Nephron progenitor cell (in vitro differentiated cells): ENCODE data around the gene SULT2B1.

ENCODE experiments used
- DNase-seq: peaks from one replicate; pipeline ENCODE4 v3.0.0; 2021
- H3K27ac Mint-ChIP-seq: 2 replicates; pipeline ENCODE4 v1.8.0; 2021; ENCODE audit warnings: mild to moderate bottlenecking, moderate library complexity, mixed read lengths
- H3K27me3 Mint-ChIP-seq: 2 replicates; pipeline ENCODE4 v1.8.0; 2021; ENCODE audit warnings: mild to moderate bottlenecking, low read depth, mixed read lengths; ENCODE audit not compliant: poor library complexity
- H3K36me3 Mint-ChIP-seq: 2 replicates; pipeline ENCODE4 v1.8.0; 2021; ENCODE audit warnings: low read depth, mixed read lengths
- H3K4me1 Mint-ChIP-seq: 2 replicates; pipeline ENCODE4 v1.8.0; 2021; ENCODE audit warnings: mixed read lengths
- H3K4me3 Mint-ChIP-seq: 2 replicates; pipeline ENCODE4 v1.8.0; 2021; ENCODE audit warnings: mild to moderate bottlenecking, moderate library complexity, mixed read lengths
- H3K9me3 Mint-ChIP-seq: 2 replicates; pipeline ENCODE4 v1.8.0; 2021; ENCODE audit warnings: mild to moderate bottlenecking, moderate library complexity, mixed read lengths
- TF ChIP-seq, protein P1 (sequence below): fragments of 200-600 bp; sonication (generic); IDR thresholded peaks from 2 replicates; pipeline ENCODE4 v1.5.0; 2021; ENCODE audit warnings: antibody characterized with exemption

The SULT2B1 gene

DNA sequence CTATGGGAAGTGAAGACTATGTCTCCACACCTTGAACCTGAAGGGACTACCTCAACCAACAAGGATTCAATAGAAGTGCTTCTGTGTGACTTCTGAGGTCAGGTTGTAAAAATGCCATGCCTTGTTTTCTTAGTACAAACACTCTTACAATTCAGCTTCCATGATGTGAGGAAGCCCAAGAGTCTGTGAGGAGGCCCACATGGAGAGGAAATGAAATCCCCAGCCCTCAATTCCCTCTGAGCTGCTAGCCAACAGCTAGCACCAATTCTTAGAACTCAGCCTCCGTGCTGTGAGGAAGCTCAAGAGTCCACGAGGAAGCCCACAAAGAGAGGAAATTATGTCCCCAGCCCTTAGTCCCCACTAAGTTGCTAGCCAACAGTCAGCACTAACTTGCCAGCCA, 27.8 kb upstream of the SULT2B1 start:
- Mint-ChIP-seq H3K9me3 (peaks cover 47% of the 10 kb centered on the region), H3K4me1 (no peaks in the 10 kb centered on the region), H3K4me3 (no peak overlapping the region), H3K27ac (no peak overlapping the region), H3K36me3 (no peaks in the 10 kb centered on the region), H3K27me3 (no peaks in the 10 kb centered on the region)
- no peak for DNase-seq
- TF ChIP-seq, protein P1, sequence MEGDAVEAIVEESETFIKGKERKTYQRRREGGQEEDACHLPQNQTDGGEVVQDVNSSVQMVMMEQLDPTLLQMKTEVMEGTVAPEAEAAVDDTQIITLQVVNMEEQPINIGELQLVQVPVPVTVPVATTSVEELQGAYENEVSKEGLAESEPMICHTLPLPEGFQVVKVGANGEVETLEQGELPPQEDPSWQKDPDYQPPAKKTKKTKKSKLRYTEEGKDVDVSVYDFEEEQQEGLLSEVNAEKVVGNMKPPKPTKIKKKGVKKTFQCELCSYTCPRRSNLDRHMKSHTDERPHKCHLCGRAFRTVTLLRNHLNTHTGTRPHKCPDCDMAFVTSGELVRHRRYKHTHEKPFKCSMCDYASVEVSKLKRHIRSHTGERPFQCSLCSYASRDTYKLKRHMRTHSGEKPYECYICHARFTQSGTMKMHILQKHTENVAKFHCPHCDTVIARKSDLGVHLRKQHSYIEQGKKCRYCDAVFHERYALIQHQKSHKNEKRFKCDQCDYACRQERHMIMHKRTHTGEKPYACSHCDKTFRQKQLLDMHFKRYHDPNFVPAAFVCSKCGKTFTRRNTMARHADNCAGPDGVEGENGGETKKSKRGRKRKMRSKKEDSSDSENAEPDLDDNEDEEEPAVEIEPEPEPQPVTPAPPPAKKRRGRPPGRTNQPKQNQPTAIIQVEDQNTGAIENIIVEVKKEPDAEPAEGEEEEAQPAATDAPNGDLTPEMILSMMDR, result no peak

DNA sequence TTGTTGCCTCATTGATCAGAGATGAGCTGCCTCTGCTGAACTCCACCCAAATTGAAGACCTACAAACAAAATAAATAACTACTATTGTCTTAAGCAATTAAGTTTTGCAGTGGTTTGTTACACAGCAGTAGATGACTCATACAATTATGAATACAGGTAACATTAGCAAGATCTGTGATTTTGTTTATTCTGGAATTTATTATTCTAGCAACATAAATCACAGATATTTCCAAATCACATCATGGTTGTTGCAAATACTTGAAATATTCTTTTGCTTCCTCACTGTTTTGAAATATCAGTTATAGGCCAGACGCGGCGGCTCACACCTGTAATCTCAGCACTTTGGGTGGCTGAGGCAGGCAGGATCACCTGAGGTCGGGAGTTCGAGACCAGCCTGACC, 27.2 kb upstream of the SULT2B1 start:
- H3K4me1 Mint-ChIP-seq, result no peaks in the 10 kb centered on the region
- no peaks in the 10 kb centered on the region for H3K27me3 Mint-ChIP-seq
- H3K36me3 Mint-ChIP-seq, result no peaks in the 10 kb centered on the region
- TF ChIP-seq, protein P1, result no peak
- H3K9me3 Mint-ChIP-seq, result peaks cover 52% of the 10 kb centered on the region
- H3K27ac Mint-ChIP-seq, result no peak overlapping the region
- no peak for DNase-seq
- no peak overlapping the region for H3K4me3 Mint-ChIP-seq

DNA sequence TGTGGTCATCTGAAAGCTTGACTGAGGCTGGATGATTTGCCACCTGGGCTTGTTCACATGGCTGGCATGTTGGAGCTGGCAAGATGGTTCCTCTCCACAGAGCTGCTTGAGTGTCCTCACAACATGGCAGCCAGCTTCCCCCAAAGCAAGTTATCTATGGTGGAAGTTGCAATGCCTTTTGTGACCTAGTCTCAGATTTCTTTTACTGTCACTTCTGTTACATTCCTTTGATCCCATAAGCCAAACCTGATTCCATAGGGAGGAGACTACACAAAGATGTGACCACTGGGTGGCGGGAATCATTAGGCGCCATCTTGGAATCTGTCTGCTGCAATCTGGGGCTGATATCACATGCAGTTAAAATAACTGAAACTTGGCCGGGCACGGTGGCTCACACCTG, 22.8 kb upstream of the SULT2B1 start:
- no peak for DNase-seq
- Mint-ChIP-seq H3K4me1 (peaks cover 5% of the 10 kb centered on the region), H3K9me3 (peaks cover 50% of the 10 kb centered on the region), H3K4me3 (no peak overlapping the region), H3K27me3 (peaks cover 6% of the 10 kb centered on the region), H3K36me3 (no peaks in the 10 kb centered on the region), H3K27ac (no peak overlapping the region)
- TF ChIP-seq, protein P1, result no peak

DNA sequence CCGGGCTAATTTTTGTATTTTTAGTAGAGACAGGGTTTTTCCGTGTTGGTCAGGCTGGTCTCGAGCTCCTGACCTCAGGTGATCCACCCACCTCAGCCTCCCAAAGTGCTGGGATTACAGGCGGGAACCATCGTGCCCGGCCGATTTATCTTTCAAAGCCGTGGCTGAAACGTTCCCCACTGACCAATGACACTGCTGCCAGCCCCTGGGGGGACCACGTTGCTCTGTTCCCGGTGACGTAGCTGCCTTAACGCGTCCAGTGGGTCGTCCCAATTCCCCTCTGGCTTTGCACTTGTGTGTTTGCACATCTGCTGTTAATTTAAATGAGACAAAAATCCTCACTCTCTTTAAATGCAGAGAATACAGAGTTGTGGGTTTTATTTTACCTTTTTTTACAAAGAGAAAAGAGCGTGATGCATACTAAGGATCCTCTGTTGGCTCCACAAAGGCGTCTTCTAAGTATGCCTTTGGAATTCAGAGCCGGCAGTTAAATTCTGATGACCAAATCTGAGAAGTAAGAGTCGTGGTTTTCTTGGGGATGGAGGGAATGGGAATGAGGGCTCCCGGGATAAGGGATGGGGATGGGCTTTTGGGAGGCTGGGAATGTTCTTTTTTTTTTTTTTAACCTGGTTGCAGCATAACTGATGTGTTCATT, 21.8 kb upstream of the SULT2B1 start:
- no peak overlapping the region for H3K4me3 Mint-ChIP-seq
- H3K9me3 Mint-ChIP-seq, result peaks cover 41% of the 10 kb centered on the region
- H3K27ac Mint-ChIP-seq, result peak overlapping the region; percentile 60
- H3K4me1 Mint-ChIP-seq, result peaks cover 5% of the 10 kb centered on the region
- no peaks in the 10 kb centered on the region for H3K36me3 Mint-ChIP-seq
- DNase-seq, result no peak
- TF ChIP-seq, protein P1, result no peak
- peaks cover 6% of the 10 kb centered on the region for H3K27me3 Mint-ChIP-seq

DNA sequence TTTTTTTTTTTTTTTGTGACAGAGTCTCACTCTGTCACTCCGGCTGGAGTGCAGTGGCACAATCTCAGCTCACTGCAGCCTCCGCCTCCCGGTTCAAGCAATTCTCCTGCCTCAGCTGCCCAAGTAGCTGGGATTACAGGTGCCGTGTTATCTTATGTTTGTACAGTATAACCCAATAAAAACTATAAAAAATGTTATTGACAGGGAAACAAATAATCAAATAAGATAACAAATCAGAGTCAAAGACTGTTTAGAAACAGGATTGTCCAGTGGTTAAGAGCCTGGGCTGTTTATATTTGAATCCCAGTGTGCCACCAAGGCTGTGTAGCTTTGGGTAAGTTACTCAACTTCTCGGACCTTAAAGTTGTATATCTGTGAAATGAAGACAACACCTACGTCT, 21.2 kb upstream of the SULT2B1 start:
- TF ChIP-seq, protein P1, result no peak
- Mint-ChIP-seq H3K36me3 (no peaks in the 10 kb centered on the region), H3K27ac (no peak overlapping the region), H3K9me3 (peaks cover 40% of the 10 kb centered on the region), H3K4me1 (peaks cover 5% of the 10 kb centered on the region), H3K27me3 (peaks cover 6% of the 10 kb centered on the region), H3K4me3 (no peak overlapping the region)
- no peak for DNase-seq

DNA sequence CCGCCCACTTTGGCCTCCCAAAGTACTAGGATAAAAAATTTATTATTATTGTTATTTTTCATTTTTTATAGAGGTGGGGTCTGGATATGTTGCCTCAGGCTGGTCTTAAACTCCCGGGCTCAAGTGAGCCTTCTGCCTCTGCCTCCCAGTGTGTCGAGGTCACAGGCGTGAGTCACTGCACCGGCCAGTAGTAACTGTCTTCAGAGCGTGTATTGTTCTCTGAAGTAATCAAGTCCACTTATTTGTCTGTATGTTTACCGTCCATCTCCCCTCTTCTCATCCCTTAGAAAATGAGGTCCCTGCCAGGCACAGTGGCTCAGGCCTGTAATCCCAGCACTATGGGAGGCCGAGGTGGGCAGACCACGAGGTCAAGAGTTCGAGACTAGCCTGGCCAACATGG, 18.2 kb upstream of the SULT2B1 start:
- DNase-seq, result no peak
- Mint-ChIP-seq H3K27me3 (peaks cover 6% of the 10 kb centered on the region), H3K4me1 (peaks cover 5% of the 10 kb centered on the region), H3K9me3 (peaks cover 11% of the 10 kb centered on the region), H3K4me3 (no peak overlapping the region), H3K27ac (no peak overlapping the region), H3K36me3 (no peaks in the 10 kb centered on the region)
- TF ChIP-seq, protein P1, result no peak
